Measurements from ENCODE around the gene ATG7.
"Not testable (repeated sequence)": the region's sequence is repeated elsewhere in the genome, so short reads cannot be mapped to it uniquely, and the experiment has no call there.

Gene ATG7

DNA sequence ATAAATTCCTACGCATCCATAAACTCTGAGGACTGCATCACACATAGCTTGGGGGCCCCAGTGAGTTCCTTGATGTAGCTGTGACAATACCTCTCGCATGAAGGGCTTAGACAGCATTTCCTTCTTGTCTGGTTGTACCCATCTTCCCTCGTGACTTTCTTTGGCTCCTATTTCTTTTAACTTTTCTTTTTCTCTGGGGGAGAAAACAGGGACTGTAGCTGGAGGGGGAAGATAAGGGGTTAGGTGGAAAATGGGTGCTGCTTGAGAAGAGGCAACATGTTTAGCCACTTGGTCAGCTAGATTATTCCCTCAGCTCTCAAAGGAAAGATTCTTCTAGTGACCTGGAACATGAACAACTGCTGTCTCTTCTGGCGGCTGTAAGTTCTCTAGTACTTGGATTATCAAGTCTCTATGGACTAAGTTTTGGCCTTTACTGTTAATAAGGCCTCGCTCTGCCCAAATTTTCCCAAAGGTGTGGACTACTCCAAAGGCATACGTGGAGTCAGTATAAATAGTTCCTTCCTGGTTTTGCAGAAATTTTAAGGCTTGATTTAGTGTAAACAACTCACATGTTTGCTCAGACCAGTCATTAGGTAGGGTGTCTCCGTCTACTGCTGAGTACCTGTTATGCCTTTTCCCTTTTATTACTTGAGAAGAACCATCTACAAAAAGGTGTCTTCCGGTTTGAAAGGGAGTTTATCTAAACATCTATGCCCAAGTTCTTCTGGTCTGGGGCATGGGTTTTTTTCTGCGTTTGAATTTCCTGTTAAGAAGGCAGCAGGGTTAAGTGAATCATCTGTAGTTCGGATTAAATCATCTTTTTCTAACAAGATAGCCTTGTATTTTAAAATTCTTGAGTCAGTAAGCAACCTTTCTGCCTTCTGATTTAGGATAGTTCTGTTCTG is 21.0 kb upstream of the ATG7 start:
- Histone ChIP-seq H3K9ac (no peak overlapping the region), H3K27me3 (ENCODE audit: control insufficient read depth, insufficient read depth, low read length) (no peaks in the 10 kb centered on the region), H3K4me3 (ENCODE audit: low read depth, low read length) (no peak overlapping the region), H2AFZ (no peak overlapping the region), H3K79me2 (no peaks in the 10 kb centered on the region), H3K4me2 (ENCODE audit: low read length) (no peak overlapping the region), H3K9me3 (ENCODE audit: control insufficient read depth, low read length) (no peaks in the 10 kb centered on the region), H3K36me3 (ENCODE audit: control insufficient read depth, insufficient read depth, low read length) (no peaks in the 10 kb centered on the region), H3K4me1 (no peaks in the 10 kb centered on the region), H3K27ac (no peak overlapping the region)
- TF ChIP-seq, protein P1, sequence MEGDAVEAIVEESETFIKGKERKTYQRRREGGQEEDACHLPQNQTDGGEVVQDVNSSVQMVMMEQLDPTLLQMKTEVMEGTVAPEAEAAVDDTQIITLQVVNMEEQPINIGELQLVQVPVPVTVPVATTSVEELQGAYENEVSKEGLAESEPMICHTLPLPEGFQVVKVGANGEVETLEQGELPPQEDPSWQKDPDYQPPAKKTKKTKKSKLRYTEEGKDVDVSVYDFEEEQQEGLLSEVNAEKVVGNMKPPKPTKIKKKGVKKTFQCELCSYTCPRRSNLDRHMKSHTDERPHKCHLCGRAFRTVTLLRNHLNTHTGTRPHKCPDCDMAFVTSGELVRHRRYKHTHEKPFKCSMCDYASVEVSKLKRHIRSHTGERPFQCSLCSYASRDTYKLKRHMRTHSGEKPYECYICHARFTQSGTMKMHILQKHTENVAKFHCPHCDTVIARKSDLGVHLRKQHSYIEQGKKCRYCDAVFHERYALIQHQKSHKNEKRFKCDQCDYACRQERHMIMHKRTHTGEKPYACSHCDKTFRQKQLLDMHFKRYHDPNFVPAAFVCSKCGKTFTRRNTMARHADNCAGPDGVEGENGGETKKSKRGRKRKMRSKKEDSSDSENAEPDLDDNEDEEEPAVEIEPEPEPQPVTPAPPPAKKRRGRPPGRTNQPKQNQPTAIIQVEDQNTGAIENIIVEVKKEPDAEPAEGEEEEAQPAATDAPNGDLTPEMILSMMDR (IDR thresholded peaks at IDR 0.05) = no peak

DNA sequence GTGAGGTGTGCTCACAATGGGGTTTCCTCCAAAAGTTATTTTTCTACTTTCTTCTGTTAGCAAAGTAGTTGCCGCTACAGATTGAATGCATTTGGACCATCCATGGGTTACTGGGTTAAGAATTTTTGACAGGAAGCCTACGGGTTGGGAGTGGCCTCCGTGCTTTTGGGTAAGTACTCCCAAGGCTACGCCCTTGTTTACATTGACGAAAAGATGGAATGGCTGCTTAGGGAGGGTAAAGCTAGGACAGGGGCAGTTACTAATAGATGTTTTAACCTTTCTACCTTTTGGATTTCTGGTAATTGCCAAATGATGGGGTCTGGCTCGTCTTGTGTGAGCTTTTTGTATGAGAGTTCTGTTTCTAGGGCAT is 20.4 kb upstream of the ATG7 start:
- no peaks in the 10 kb centered on the region for H3K79me2 ChIP-seq
- H3K4me3 ChIP-seq (ENCODE audit: low read depth, low read length) = no peak overlapping the region
- no peak overlapping the region for H3K9ac ChIP-seq
- no peak overlapping the region for H2AFZ ChIP-seq
- H3K4me1 ChIP-seq = no peaks in the 10 kb centered on the region
- TF ChIP-seq, protein P1 (IDR thresholded peaks at IDR 0.05) = no peak
- no peak overlapping the region for H3K27ac ChIP-seq
- H3K27me3 ChIP-seq (ENCODE audit: control insufficient read depth, insufficient read depth, low read length) = no peaks in the 10 kb centered on the region
- H3K36me3 ChIP-seq (ENCODE audit: control insufficient read depth, insufficient read depth, low read length) = no peaks in the 10 kb centered on the region
- H3K4me2 ChIP-seq (ENCODE audit: low read length) = no peak overlapping the region
- no peaks in the 10 kb centered on the region for H3K9me3 ChIP-seq (ENCODE audit: control insufficient read depth, low read length)

DNA sequence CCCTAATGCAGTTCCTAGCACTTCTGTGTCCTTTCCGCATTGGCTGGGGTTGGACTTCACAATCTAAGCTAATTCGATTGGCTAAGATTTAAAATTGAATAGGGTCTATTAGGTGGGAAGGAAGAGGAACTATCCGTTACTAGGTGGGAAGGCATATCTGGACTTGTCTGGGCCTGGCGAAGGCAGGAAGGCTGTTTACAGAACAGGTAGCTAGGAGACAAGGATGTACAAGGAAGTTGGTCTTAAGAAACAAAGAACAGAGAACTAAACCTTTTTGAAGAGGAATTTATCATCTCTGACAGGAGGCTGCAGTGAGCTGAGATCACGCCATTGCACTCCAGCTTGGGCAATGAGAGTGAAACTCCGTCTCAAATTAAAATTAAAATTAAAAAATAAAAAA is 17.3 kb upstream of the ATG7 start:
- Histone ChIP-seq H2AFZ (no peak overlapping the region), H3K9me3 (ENCODE audit: control insufficient read depth, low read length) (no peaks in the 10 kb centered on the region), H3K36me3 (ENCODE audit: control insufficient read depth, insufficient read depth, low read length) (no peaks in the 10 kb centered on the region), H3K4me2 (ENCODE audit: low read length) (no peak overlapping the region), H3K4me1 (no peaks in the 10 kb centered on the region), H3K27me3 (ENCODE audit: control insufficient read depth, insufficient read depth, low read length) (no peaks in the 10 kb centered on the region), H3K9ac (no peak overlapping the region), H3K4me3 (ENCODE audit: low read depth, low read length) (no peak overlapping the region), H3K79me2 (no peaks in the 10 kb centered on the region), H3K27ac (no peak overlapping the region)
- TF ChIP-seq, protein P1 (IDR thresholded peaks at IDR 0.05) = no peak

DNA sequence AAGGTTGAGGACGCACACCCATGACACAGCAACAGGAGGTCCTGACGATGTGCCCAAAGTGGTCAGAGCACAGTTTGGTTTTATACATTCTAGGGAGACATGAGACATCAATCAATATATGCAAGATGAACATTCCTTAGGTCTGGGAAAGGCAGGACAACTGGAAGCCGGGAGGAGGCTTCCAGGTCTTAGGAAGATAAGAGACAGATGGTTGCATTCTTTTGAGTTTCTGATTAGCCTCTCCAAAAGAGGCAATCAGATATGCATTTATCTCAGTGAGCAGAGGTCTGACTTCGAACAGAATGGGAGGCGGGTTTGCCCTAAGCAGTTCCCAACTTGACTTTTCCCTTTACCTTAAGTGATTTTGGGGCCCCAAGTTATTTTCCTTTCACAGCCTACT is 16.7 kb upstream of the ATG7 start:
- H3K9ac ChIP-seq; H3K36me3 ChIP-seq (ENCODE audit: control insufficient read depth, insufficient read depth, low read length); H2AFZ ChIP-seq; H3K9me3 ChIP-seq (ENCODE audit: control insufficient read depth, low read length); H3K4me3 ChIP-seq (ENCODE audit: low read depth, low read length); H3K27me3 ChIP-seq (ENCODE audit: control insufficient read depth, insufficient read depth, low read length); H3K4me1 ChIP-seq; H3K79me2 ChIP-seq; H3K4me2 ChIP-seq (ENCODE audit: low read length); H3K27ac ChIP-seq: not testable (repeated sequence)

DNA sequence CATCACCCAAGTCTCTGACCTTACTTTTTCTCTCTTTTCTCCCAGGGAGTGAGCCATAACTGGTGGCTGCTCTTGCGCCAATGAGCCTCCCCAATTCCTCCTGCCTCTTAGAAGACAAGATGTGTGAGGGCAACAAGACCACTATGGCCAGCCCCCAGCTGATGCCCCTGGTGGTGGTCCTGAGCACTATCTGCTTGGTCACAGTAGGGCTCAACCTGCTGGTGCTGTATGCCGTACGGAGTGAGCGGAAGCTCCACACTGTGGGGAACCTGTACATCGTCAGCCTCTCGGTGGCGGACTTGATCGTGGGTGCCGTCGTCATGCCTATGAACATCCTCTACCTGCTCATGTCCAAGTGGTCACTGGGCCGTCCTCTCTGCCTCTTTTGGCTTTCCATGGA is 13.2 kb upstream of the ATG7 start:
- Histone ChIP-seq H3K4me2 (ENCODE audit: low read length) (no peak overlapping the region), H3K4me3 (ENCODE audit: low read depth, low read length) (no peak overlapping the region), H3K79me2 (no peaks in the 10 kb centered on the region), H2AFZ (no peak overlapping the region), H3K27me3 (ENCODE audit: control insufficient read depth, insufficient read depth, low read length) (no peaks in the 10 kb centered on the region), H3K9me3 (ENCODE audit: control insufficient read depth, low read length) (no peaks in the 10 kb centered on the region), H3K27ac (no peak overlapping the region), H3K36me3 (ENCODE audit: control insufficient read depth, insufficient read depth, low read length) (no peaks in the 10 kb centered on the region), H3K9ac (no peak overlapping the region), H3K4me1 (no peaks in the 10 kb centered on the region)
- TF ChIP-seq, protein P1 (IDR thresholded peaks at IDR 0.05) = no peak

All from parathyroid adenoma (tissue), 2 donors.